NCI-H146 treated with DMSO at 0.1 percent for 48 hours (cell line): ENCODE measurements around the gene SLC39A8.
"Not testable (repeated sequence)": the region's sequence is repeated elsewhere in the genome, so short reads cannot be mapped to it uniquely, and the experiment has no call there.

Experiments used
- DNase-seq: peaks from one replicate; lab custom pipeline; 2025; ENCODE audit not compliant: unreplicated experiment; lab: John Stamatoyannopoulos, UW

The SLC39A8 gene

GRCh38 chr4:102344954-102345794, at the start of gene SLC39A8:
Gene SLC39A8 (minus strand): TSS chr4:102345482. CDS start chr4:102344662, 820 bp downstream.
- peak; percentile 19 for DNase-seq

GRCh38 chr4:102392033-102392744, 46.9 kb upstream of the SLC39A8 start:
- no peak for DNase-seq

GRCh38 chr4:102390438-102390837, 45.2 kb upstream of the SLC39A8 start:
- no peak for DNase-seq

- no peak for DNase-seq
These were observed 43.3 kb upstream of the SLC39A8 start for GRCh38 chr4:102388611-102389010.

GRCh38 chr4:102387552-102388150, 42.4 kb upstream of the SLC39A8 start:
- DNase-seq, result no peak

- DNase-seq, result no peak
These were observed 41.7 kb upstream of the SLC39A8 start for GRCh38 chr4:102386966-102387365.

GRCh38 chr4:102380253-102380652, 35.0 kb upstream of the SLC39A8 start:
- not testable (repeated sequence) for DNase-seq

- DNase-seq, result no peak
These were observed 17.7 kb upstream of the SLC39A8 start for GRCh38 chr4:102362922-102363432.

- no peak for DNase-seq
These were observed 12.8 kb upstream of the SLC39A8 start for GRCh38 chr4:102358128-102358527.

GRCh38 chr4:102357637-102358036, 12.4 kb upstream of the SLC39A8 start:
- not testable (repeated sequence) for DNase-seq

- no peak for DNase-seq
These were observed 11.4 kb upstream of the SLC39A8 start for GRCh38 chr4:102356562-102357202.

- DNase-seq, result no peak
These were observed 10.5 kb upstream of the SLC39A8 start for GRCh38 chr4:102355748-102356147.

GRCh38 chr4:102354671-102355454, 9.6 kb upstream of the SLC39A8 start:
- no peak for DNase-seq

- DNase-seq, result no peak
These were observed 7.5 kb upstream of the SLC39A8 start for GRCh38 chr4:102352781-102353180.

GRCh38 chr4:102350634-102351033, 5.4 kb upstream of the SLC39A8 start:
- DNase-seq, result no peak

- no peak for DNase-seq
These were observed 3.4 kb upstream of the SLC39A8 start for GRCh38 chr4:102348701-102349100.

- no peak for DNase-seq
These were observed 466 bp upstream of the SLC39A8 start for GRCh38 chr4:102345795-102346100.

- DNase-seq, result no peak
These were observed 745 bp downstream of the SLC39A8 start for GRCh38 chr4:102344520-102344953.

GRCh38 chr4:102343964-102344519, 1.2 kb downstream of the SLC39A8 start:
- DNase-seq, result no peak

GRCh38 chr4:102342404-102343074, 2.7 kb downstream of the SLC39A8 start:
- no peak for DNase-seq
